AG08395 (cell line): ENCODE measurements around the gene MICAL3.

Experiments used
- DNase-seq: peaks from one replicate; pipeline ENCODE4 v3.0.0; 2012; ENCODE audit warnings: mixed read lengths, low spot score

Gene MICAL3

GRCh38 chr22:17911887-17912286 lies 112.5 kb downstream of the MICAL3 start:
- DNase-seq, result no peak

- no peak for DNase-seq
Measured at GRCh38 chr22:17911312-17911705, 113.1 kb downstream of the MICAL3 start.

- DNase-seq, result peak; percentile 92
Measured at GRCh38 chr22:17910561-17911311, 113.6 kb downstream of the MICAL3 start.

GRCh38 chr22:17907748-17908051 lies 116.7 kb downstream of the MICAL3 start:
- DNase-seq, result no peak

GRCh38 chr22:17906978-17907747 lies 117.2 kb downstream of the MICAL3 start:
- no peak for DNase-seq

- no peak for DNase-seq
Measured at GRCh38 chr22:17905445-17905844, 118.9 kb downstream of the MICAL3 start.

GRCh38 chr22:17903564-17904295 lies 120.6 kb downstream of the MICAL3 start:
- no peak for DNase-seq

- no peak for DNase-seq
Measured at GRCh38 chr22:17902960-17903359, 121.4 kb downstream of the MICAL3 start.

GRCh38 chr22:17898375-17898774 lies 126.0 kb downstream of the MICAL3 start:
- no peak for DNase-seq

- DNase-seq, result no peak
Measured at GRCh38 chr22:17897858-17898257, 126.5 kb downstream of the MICAL3 start.

GRCh38 chr22:17897426-17897825 lies 126.9 kb downstream of the MICAL3 start:
- DNase-seq, result no peak

- peak; percentile 28 for DNase-seq
Measured at GRCh38 chr22:17896586-17896985, 127.8 kb downstream of the MICAL3 start.

- DNase-seq, result no peak
Measured at GRCh38 chr22:17893900-17894535, 130.3 kb downstream of the MICAL3 start.

- DNase-seq, result no peak
Measured at GRCh38 chr22:17892376-17892775, 132.0 kb downstream of the MICAL3 start.

GRCh38 chr22:17891481-17892167 lies 132.7 kb downstream of the MICAL3 start:
- no peak for DNase-seq

- no peak for DNase-seq
Measured at GRCh38 chr22:17890892-17891291, 133.5 kb downstream of the MICAL3 start.

- DNase-seq, result no peak
Measured at GRCh38 chr22:17890245-17890671, 134.1 kb downstream of the MICAL3 start.

- no peak for DNase-seq
Measured at GRCh38 chr22:17888855-17889254, 135.5 kb downstream of the MICAL3 start.

- DNase-seq, result no peak
Measured at GRCh38 chr22:17888439-17888838, 135.9 kb downstream of the MICAL3 start.

- DNase-seq, result no peak
Measured at GRCh38 chr22:17884893-17885292, 139.5 kb downstream of the MICAL3 start.

GRCh38 chr22:17884084-17884483 lies 140.3 kb downstream of the MICAL3 start:
- no peak for DNase-seq

GRCh38 chr22:17883356-17883755 lies 141.0 kb downstream of the MICAL3 start:
- DNase-seq, result no peak
